ENCODE data around the gene PCDHA6. TPM values are rescaled to one million over a fixed set of nuclear protein-coding genes. Genes with fewer than 3 reads are reported as not detected.
"Not testable (repeated sequence)": the region's sequence is repeated elsewhere in the genome, so short reads cannot be mapped to it uniquely, and the experiment has no call there.

Gene PCDHA6
- total RNA-seq, 1 donor from 2014 or later, result 0.96 TPM

DNA sequence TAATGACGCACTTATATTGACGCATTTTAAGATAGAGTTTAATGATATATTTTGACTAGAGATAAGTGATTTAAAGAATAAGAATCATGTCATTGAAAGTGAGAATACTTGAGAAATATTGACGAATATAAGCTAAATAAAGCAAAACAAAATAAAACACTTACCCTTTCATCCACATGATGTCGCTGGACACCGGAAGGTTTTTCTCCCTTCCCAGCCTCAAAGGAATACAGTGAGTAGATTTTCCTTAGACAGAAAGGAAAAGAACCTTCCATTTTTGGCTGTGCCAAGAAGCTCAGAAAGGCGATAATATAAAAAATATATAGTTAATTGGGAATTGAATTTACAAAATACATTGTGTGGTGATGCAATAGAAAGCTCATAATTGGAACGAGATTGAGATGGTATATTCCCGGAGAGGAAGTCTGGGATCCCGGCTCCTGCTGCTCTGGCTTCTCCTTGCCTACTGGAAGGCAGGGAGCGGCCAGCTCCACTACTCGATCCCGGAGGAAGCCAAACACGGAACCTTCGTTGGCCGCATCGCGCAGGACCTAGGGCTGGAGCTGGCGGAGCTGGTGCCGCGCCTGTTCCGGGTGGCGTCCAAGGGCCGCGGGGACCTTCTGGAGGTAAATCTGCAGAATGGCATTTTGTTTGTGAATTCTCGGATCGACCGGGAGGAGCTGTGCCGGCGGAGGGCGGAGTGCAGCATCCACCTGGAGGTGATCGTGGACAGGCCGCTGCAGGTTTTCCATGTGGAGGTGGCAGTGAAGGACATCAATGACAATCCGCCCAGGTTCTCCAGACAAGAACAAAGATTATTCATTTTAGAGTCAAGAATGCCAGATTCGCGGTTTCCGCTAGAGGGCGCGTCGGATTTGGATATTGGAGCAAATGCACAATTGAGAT, 6.1 kb upstream of the PCDHA6 start, which contains the start of gene PCDHA5:
PCDHA5 (plus strand) TSS at position 239 of the 906 bp plus-strand sequence.
- no peak for DNase-seq (ENCODE audit: low spot score)

DNA sequence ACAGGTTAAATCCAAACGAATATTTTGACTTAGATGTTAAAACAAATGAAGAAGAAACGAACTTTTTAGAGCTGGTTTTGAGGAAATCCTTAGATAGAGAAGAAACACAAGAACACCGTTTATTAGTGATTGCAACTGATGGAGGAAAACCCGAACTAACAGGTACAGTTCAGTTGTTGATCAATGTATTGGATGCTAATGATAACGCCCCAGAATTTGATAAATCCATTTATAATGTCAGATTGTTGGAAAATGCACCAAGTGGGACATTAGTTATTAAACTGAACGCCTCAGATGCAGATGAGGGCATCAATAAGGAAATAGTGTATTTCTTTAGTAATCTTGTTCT, 5.5 kb upstream of the PCDHA6 start:
- DNase-seq (ENCODE audit: low spot score), result no peak

DNA sequence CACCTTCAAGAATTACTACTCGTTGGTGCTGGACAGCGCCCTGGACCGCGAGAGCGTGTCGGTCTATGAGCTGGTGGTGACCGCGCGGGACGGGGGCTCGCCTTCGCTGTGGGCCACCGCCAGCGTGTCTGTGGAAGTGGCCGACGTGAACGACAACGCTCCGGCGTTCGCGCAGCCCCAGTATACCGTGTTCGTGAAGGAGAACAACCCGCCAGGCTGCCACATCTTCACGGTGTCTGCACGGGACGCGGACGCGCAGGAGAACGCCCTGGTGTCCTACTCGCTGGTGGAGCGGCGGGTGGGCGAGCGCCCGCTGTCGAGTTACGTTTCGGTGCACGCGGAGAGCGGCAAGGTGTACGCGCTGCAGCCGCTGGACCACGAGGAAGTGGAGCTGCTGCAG, 4.8 kb upstream of the PCDHA6 start:
- not testable (repeated sequence) for DNase-seq (ENCODE audit: low spot score)

GRCh38 chr5:140823475-140823874, 4.3 kb upstream of the PCDHA6 start:
- no peak for DNase-seq (ENCODE audit: low spot score)

GRCh38 chr5:140828362-140828737, 590 bp downstream of the PCDHA6 start:
- DNase-seq (ENCODE audit: low spot score), result no peak

- not testable (repeated sequence) for DNase-seq (ENCODE audit: low spot score)
These were observed 2.0 kb downstream of the PCDHA6 start for GRCh38 chr5:140829511-140830501.

GRCh38 chr5:140833993-140834392, 6.2 kb downstream of the PCDHA6 start, which contains the start of gene PCDHA7:
Gene PCDHA7, plus strand, starts transcription at chr5:140834269. Its CDS starts 115 bp downstream, at chr5:140834384.
- DNase-seq (ENCODE audit: low spot score), result no peak

DNA sequence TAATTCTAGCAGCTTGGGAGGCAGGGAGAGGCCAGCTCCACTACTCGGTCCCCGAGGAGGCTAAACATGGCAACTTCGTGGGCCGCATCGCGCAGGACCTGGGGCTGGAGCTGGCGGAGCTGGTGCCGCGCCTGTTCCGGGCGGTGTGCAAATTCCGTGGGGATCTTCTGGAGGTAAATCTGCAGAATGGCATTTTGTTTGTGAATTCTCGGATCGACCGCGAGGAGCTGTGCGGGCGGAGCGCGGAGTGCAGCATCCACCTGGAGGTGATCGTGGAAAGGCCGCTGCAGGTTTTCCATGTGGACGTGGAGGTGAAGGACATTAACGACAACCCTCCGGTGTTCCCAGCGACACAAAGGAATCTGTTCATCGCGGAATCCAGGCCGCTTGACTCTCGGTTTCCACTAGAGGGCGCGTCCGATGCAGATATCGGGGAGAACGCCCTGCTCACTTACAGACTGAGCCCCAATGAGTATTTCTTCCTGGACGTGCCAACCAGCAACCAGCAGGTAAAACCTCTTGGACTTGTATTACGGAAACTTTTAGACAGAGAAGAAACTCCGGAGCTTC, 6.8 kb downstream of the PCDHA6 start:
- DNase-seq (ENCODE audit: low spot score), result not testable (repeated sequence)

DNA sequence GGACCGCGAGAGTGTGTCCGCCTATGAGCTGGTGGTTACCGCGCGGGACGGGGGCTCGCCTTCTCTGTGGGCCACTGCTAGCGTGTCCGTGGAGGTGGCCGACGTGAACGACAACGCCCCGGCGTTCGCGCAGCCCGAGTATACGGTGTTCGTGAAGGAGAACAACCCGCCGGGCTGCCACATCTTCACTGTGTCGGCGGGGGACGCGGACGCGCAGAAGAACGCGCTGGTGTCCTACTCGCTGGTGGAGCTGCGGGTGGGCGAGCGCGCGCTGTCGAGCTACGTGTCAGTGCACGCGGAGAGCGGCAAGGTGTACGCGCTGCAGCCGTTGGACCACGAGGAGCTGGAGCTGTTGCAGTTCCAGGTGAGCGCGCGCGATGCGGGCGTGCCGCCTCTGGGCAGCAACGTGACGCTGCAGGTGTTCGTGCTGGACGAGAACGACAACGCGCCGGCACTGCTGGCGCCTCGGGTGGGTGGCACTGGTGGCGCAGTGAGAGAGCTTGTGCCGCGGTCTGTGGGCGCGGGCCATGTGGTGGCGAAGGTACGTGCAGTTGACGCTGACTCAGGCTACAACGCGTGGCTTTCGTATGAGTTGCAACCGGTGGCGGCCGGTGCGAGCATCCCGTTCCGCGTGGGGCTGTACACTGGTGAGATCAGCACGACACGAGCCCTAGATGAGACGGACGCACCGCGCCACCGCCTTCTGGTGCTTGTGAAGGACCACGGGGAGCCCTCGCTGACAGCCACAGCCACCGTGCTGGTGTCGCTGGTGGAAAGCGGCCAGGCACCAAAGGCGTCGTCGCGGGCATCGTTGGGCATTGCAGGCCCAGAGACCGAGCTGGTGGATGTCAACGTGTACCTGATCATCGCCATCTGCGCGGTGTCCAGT, 8.1 kb downstream of the PCDHA6 start:
- DNase-seq (ENCODE audit: low spot score), result no peak

DNA sequence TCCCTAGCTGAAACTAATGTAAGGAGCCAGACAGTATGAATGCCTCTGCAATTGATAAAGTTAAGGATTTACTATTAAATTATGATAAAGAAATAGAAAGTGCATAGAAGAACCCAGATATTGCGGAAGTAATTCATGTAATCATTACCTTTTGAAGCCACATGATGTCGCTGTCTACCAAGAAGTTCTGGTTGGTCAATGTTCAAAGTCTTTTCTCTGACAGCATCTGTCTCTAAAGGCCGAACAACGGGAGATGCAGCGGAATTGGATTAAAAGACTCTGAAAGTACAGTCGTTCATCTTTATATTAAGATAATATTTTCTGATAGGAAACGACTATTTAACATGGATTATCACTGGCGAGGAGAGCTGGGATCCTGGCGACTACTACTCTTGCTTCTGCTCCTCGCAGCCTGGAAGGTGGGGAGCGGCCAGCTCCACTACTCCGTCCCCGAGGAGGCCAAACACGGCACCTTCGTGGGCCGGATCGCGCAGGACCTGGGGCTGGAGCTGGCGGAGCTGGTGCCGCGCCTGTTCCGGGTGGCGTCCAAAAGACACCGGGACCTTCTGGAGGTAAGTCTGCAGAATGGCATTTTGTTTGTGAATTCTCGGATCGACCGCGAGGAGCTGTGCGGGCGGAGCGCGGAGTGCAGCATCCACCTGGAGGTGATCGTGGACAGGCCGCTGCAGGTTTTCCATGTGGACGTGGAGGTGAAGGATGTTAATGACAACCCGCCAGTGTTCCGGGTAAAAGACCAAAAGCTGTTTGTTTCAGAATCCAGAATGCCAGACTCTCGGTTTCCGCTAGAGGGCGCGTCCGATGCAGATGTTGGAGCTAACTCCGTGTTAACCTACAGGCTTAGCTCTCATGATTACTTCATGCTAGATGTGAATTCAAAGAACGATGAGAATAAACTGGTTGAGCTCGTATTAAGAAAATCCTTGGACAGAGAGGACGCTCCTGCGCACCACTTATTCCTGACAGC, 13.5 kb downstream of the PCDHA6 start, which contains the start of gene PCDHA8:
PCDHA8 (plus strand) TSS at position 210 of the 985 bp plus-strand sequence; CDS start at position 345, 135 bp downstream.
- no peak for DNase-seq (ENCODE audit: low spot score)

DNA sequence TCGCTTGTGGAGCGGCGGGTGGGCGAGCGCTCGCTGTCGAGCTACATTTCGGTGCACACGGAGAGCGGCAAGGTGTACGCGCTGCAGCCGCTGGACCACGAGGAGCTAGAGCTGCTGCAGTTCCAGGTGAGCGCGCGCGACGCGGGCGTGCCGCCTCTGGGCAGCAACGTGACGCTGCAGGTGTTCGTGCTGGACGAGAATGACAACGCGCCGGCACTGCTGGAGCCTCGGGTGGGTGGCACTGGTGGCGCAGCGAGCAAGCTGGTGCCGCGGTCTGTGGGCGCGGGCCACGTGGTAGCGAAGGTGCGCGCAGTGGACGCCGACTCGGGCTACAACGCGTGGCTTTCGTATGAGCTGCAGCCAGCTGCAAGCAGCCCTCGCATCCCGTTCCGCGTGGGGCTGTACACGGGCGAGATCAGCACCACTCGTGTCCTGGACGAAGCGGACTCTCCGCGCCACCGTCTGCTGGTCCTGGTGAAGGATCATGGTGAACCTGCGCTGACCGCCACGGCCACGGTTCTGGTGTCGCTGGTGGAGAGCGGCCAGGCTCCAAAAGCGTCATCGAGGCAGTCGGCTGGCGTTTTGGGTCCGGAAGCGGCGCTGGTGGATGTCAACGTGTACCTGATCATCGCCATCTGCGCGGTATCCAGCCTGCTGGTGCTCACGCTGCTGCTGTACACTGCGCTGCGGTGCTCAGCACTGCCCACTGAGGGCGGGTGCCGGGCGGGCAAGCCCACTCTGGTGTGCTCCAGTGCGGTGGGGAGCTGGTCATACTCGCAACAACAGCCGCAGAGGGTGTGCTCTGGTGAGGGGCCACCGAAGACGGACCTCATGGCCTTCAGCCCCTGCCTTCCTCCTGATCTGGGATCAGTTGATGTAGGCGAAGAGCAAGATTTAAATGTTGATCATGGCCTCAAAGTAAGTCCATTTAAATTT, 15.3 kb downstream of the PCDHA6 start:
- DNase-seq (ENCODE audit: low spot score), result no peak

GRCh38 chr5:140848139-140849102, 20.7 kb downstream of the PCDHA6 start, which contains the start of gene PCDHA9:
Gene PCDHA9, plus strand, starts transcription at chr5:140848382. Its CDS starts 114 bp downstream, at chr5:140848496.
- not testable (repeated sequence) for DNase-seq (ENCODE audit: low spot score)

DNA sequence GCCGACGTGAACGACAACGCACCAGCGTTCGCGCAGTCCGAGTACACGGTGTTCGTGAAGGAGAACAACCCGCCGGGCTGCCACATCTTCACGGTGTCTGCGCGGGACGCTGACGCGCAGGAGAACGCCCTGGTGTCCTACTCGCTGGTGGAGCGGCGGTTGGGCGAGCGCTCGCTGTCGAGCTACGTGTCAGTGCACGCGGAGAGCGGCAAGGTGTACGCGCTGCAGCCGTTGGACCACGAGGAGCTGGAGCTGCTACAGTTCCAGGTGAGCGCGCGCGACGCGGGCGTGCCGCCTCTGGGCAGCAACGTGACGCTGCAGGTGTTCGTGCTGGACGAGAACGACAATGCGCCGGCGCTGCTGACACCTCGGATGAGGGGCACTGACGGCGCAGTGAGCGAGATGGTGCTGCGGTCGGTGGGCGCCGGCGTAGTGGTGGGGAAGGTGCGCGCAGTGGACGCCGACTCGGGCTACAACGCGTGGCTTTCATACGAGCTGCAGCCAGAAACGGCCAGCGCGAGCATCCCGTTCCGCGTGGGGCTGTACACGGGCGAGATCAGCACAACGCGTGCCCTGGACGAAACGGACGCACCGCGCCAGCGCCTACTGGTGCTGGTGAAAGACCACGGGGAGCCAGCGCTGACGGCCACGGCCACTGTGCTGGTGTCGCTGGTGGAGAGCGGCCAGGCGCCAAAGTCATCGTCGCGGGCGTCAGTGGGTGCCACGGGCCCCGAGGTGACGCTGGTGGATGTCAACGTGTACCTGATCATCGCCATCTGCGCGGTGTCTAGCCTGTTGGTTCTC, 22.3 kb downstream of the PCDHA6 start:
- DNase-seq (ENCODE audit: low spot score), result not testable (repeated sequence)

- no peak for DNase-seq (ENCODE audit: low spot score)
These were observed 28.3 kb downstream of the PCDHA6 start, which contains the start of gene PCDHA10 for GRCh38 chr5:140855772-140856674. Gene PCDHA10, plus strand, starts transcription at chr5:140855897. Its CDS starts 152 bp downstream, at chr5:140856049.
